Body of pancreas (tissue), 4 donors: ENCODE results near the gene CDC42EP3. TPM values are rescaled to one million over a fixed set of nuclear protein-coding genes. Genes with fewer than 3 reads are reported as not detected.

Experiments used
- ATAC-seq: fragments of 150-250 bp; one replicate; pipeline ENCODE4 v1.9.1; 2016
- DNase-seq, 4 donors: peaks; one replicate each; pipeline ENCODE4 v3.0.0-alpha.2; 2019
- H3K27ac ChIP-seq, 4 donors: fragments of 200-600 bp; sonication (generic); 1 replicate in 3 of 4; 2 replicates in 1 of 4; pipeline versions ENCODE4 v1.5.1 to v1.6.1; 2016 to 2019; ENCODE audit warnings: mild to moderate bottlenecking in 1 of 4, mixed read lengths in 1 of 4, moderate library complexity in 1 of 4
- H3K27me3 ChIP-seq, 2 donors: fragments of 200-600 bp; sonication (generic); one replicate each; pipeline ENCODE4 v1.6.0; 2016; ENCODE audit warnings: mild to moderate bottlenecking in 1 of 2
- H3K36me3 ChIP-seq, 2 donors: fragments of 200-600 bp; sonication (generic); replicated peaks in 1 of 2; 2 replicates each; pipeline ENCODE4 v1.5.1; 2016; ENCODE audit warnings: low read depth in 2 of 2; ENCODE audit not compliant: insufficient read depth in 1 of 2
- H3K4me1 ChIP-seq: fragments of 200-600 bp; sonication (generic); one replicate; pipeline ENCODE4 v1.6.0; 2016
- H3K4me3 ChIP-seq, 2 donors: fragments of 200-600 bp; sonication (generic); 1 replicate in 1 of 2; 2 replicates in 1 of 2; pipeline ENCODE4 v1.5.1; 2016 to 2019
- H3K9me3 ChIP-seq, 3 donors: fragments of 200-600 bp; sonication (generic); 1 replicate in 2 of 3; 2 replicates in 1 of 3; pipeline ENCODE4 v1.5.1; 2016
- CTCF ChIP-seq, 7 experiments: fragments of 450-650 bp in 4 of 7; fragments of 200-600 bp in 3 of 7; sonication (generic) in 3 of 7; IDR thresholded peaks; one replicate each; pipeline ENCODE4 v1.5.1; 2016 to 2019; ENCODE audit warnings: antibody characterized with exemption in 7 of 7
- POLR2A ChIP-seq, 3 donors: fragments of 450-650 bp; IDR thresholded peaks; one replicate each; pipeline ENCODE4 v1.6.1; 2016; ENCODE audit warnings: antibody characterized with exemption in 3 of 3, mild to moderate bottlenecking in 2 of 3
- WGBS, 2 donors: methylation state at CpG; one replicate each; pipeline ENCODE4 v1.1.5; 2017; 5-methylcytosine and 5-hydroxymethylcytosine counted together
- intact Hi-C: fragments of 100-400 bp; cut with DNase I; formaldehyde crosslinking; loops from one replicate; pipeline ENCODE4 v1.15.1; 2023
- total RNA-seq, 2 donors: library from RNA; depleted of rRNA; stranded (reverse); fragments of >200 nt; gene quantifications; one replicate each; pipeline ENCODE4 v1.1.0, GENCODE V29; 2016

The CDC42EP3 gene
- total RNA-seq, 2 donors from 2014 or later, result 5.3 to 7.8 TPM

- TF ChIP-seq CTCF (IDR thresholded peaks at IDR 0.05) (no peak), POLR2A (IDR thresholded peaks at IDR 0.05) (peak; percentile 28 to 60 (median 59))
- ATAC-seq, result peak; percentile 78
- intact Hi-C loops, result no loop called here
- Histone ChIP-seq H3K4me3 (peak overlapping the region; percentile 85 to 97), H3K27ac (peak overlapping the region; percentile 87 to 95 (median 92)), H3K9me3 (no peaks in the 10 kb centered on the region), H3K4me1 (peaks cover 20% of the 10 kb centered on the region), H3K27me3 (no peaks in the 10 kb centered on the region), H3K36me3 (no peaks in the 10 kb centered on the region)
- DNase-seq, result peak; percentile 76 to 85 (median 82)
- 1 to 3% methylated on average over 8 to 65 of the region's 69 CpGs for WGBS, 2 donors
Measured at GRCh38 chr2:37672104-37672869, 845 bp upstream of the CDC42EP3 start.

DNA sequence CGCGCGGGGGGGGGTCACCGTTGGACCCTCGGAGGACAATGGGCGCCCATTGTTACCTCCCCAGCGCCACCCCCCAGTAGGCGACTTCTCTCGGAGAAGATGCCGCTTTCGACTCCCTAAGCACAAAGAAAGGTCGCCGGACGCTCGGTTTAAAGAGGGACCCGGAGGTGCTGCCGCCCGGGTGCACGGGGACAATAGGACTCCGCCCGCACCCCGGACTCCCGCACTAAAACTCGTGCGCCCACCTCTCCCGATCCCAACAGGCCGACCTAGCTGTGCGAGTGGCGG is 318 bp upstream of the CDC42EP3 start:
- peaks cover 24% of the 10 kb centered on the region for H3K4me1 ChIP-seq
- no peaks in the 10 kb centered on the region for H3K9me3 ChIP-seq
- 1% methylated on average over 29 of the region's 29 CpGs; no CpG with 5 or more reads in 1 of the 2 donors for WGBS, 2 donors
- ATAC-seq (peak; percentile 17), DNase-seq (no peak)
- TF ChIP-seq CTCF (IDR thresholded peaks at IDR 0.05) (no peak), POLR2A (IDR thresholded peaks at IDR 0.05) (no peak)
- intact Hi-C loops, result no loop called here
- peak overlapping the region; percentile 85 to 97 for H3K4me3 ChIP-seq
- H3K27me3 ChIP-seq, result no peaks in the 10 kb centered on the region
- H3K27ac ChIP-seq, result peak overlapping the region; percentile 87 to 95 (median 92)
- no peaks in the 10 kb centered on the region for H3K36me3 ChIP-seq

GRCh38 chr2:37670378-37671008 is 949 bp downstream of the CDC42EP3 start:
- H3K9me3 ChIP-seq, result no peaks in the 10 kb centered on the region
- peak overlapping the region in 3 of 4 donors; percentile 90 to 95 (median 94) for H3K27ac ChIP-seq
- H3K27me3 ChIP-seq, result no peaks in the 10 kb centered on the region
- DNase-seq, result peak in 1 of 4 donors; percentile 24
- no peaks in the 10 kb centered on the region for H3K36me3 ChIP-seq
- TF ChIP-seq CTCF (IDR thresholded peaks at IDR 0.05), result no peak
- no peak for TF ChIP-seq POLR2A (IDR thresholded peaks at IDR 0.05)
- H3K4me1 ChIP-seq, result peaks cover 28% of the 10 kb centered on the region
- no peak for ATAC-seq
- intact Hi-C loops, result no loop called here
- H3K4me3 ChIP-seq, result peak overlapping the region; percentile 77 to 95
- 10 to 15% methylated on average over 11 of the region's 11 CpGs for WGBS, 2 donors

- no peaks in the 10 kb centered on the region for H3K27me3 ChIP-seq
- no peak overlapping the region for H3K4me3 ChIP-seq
- 82 to 87% methylated on average over 3 of the region's 3 CpGs for WGBS, 2 donors
- DNase-seq (no peak), ATAC-seq (no peak)
- H3K9me3 ChIP-seq, result no peaks in the 10 kb centered on the region
- H3K27ac ChIP-seq, result no peak overlapping the region
- no peaks in the 10 kb centered on the region for H3K36me3 ChIP-seq
- intact Hi-C loops, result no loop called here
- peaks cover 28% of the 10 kb centered on the region for H3K4me1 ChIP-seq
- TF ChIP-seq POLR2A (IDR thresholded peaks at IDR 0.05) (no peak), CTCF (IDR thresholded peaks at IDR 0.05) (no peak)
Measured at GRCh38 chr2:37669446-37669845, 2.0 kb downstream of the CDC42EP3 start.
